Measurements from ENCODE around the gene PDE9A. TPM values are rescaled to one million over a fixed set of nuclear protein-coding genes. Genes with fewer than 3 reads are reported as not detected.

Gene PDE9A
- total and polyA plus RNA-seq, 2 experiments from 2014 or later: 26.5 to 31.1 TPM

DNA sequence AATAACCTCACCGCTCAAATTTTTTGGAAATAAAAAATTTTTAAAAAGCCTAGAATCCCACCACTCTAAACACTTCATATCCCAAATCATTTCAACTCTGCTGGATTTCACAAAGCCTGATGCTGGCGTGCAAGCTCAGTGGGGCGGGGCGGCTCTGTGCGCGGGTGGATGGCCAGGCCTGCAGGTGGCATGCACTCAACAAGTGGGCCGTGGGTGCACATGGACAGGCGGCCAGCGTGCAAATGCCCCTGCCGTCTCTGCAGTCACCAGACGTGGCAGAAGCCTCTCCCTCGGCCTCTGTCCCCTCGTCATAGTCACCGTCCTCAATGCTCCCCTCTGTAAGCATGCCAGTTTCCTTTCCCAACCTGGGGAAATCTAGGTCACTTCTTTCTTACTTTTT, 6.6 kb upstream of the PDE9A start:
- H3K4me1 ChIP-seq (ENCODE audit: insufficient read depth): peaks cover 7% of the 10 kb centered on the region; the same call in 1 of the 2 replicates
- H3K79me2 ChIP-seq (replicated peaks; ENCODE audit: insufficient read depth): no peaks in the 10 kb centered on the region
- H3K27me3 ChIP-seq (ENCODE audit: insufficient read depth): no peaks in the 10 kb centered on the region
- ATAC-seq: no peak
- no peak overlapping the region for H3K4me2 ChIP-seq
- no peak overlapping the region for H3K27ac ChIP-seq (ENCODE audit: low read depth)
- H3K27me3 Mint-ChIP-seq (ENCODE audit: insufficient read depth, low read depth, poor library complexity): peaks cover 8% of the 10 kb centered on the region
- no peak for DNase-seq (ENCODE audit: low spot score)
- no peaks in the 10 kb centered on the region; the same call in 1 of the 3 replicates for H3K9me3 Mint-ChIP-seq
- no peaks in the 10 kb centered on the region; the same call in 2 of the 3 replicates for H3K36me3 Mint-ChIP-seq (ENCODE audit: low read depth)
- H3K4me3 ChIP-seq: no peak overlapping the region
- no peaks in the 10 kb centered on the region for H3K9me2 ChIP-seq (ENCODE audit: insufficient read depth)
- H3K36me3 ChIP-seq (ENCODE audit: insufficient read depth): no peaks in the 10 kb centered on the region
- peaks cover 11% of the 10 kb centered on the region for H3K4me1 Mint-ChIP-seq
- H3K27ac Mint-ChIP-seq: no peak overlapping the region
- TF ChIP-seq ZNF114 (CRISPR knock-in tag; IDR thresholded peaks at IDR 0.05) (no peak), JUNB (IDR thresholded peaks at IDR 0.05; ENCODE audit: unreplicated experiment) (no peak), EZH2 (IDR thresholded peaks at IDR 0.05; ENCODE audit: low read depth, unreplicated experiment) (no peak)
- TF ChIP-seq, protein P1, sequence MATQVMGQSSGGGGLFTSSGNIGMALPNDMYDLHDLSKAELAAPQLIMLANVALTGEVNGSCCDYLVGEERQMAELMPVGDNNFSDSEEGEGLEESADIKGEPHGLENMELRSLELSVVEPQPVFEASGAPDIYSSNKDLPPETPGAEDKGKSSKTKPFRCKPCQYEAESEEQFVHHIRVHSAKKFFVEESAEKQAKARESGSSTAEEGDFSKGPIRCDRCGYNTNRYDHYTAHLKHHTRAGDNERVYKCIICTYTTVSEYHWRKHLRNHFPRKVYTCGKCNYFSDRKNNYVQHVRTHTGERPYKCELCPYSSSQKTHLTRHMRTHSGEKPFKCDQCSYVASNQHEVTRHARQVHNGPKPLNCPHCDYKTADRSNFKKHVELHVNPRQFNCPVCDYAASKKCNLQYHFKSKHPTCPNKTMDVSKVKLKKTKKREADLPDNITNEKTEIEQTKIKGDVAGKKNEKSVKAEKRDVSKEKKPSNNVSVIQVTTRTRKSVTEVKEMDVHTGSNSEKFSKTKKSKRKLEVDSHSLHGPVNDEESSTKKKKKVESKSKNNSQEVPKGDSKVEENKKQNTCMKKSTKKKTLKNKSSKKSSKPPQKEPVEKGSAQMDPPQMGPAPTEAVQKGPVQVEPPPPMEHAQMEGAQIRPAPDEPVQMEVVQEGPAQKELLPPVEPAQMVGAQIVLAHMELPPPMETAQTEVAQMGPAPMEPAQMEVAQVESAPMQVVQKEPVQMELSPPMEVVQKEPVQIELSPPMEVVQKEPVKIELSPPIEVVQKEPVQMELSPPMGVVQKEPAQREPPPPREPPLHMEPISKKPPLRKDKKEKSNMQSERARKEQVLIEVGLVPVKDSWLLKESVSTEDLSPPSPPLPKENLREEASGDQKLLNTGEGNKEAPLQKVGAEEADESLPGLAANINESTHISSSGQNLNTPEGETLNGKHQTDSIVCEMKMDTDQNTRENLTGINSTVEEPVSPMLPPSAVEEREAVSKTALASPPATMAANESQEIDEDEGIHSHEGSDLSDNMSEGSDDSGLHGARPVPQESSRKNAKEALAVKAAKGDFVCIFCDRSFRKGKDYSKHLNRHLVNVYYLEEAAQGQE (IDR thresholded peaks at IDR 0.05; ENCODE audit: unreplicated experiment): no peak
- TF ChIP-seq, protein P2, sequence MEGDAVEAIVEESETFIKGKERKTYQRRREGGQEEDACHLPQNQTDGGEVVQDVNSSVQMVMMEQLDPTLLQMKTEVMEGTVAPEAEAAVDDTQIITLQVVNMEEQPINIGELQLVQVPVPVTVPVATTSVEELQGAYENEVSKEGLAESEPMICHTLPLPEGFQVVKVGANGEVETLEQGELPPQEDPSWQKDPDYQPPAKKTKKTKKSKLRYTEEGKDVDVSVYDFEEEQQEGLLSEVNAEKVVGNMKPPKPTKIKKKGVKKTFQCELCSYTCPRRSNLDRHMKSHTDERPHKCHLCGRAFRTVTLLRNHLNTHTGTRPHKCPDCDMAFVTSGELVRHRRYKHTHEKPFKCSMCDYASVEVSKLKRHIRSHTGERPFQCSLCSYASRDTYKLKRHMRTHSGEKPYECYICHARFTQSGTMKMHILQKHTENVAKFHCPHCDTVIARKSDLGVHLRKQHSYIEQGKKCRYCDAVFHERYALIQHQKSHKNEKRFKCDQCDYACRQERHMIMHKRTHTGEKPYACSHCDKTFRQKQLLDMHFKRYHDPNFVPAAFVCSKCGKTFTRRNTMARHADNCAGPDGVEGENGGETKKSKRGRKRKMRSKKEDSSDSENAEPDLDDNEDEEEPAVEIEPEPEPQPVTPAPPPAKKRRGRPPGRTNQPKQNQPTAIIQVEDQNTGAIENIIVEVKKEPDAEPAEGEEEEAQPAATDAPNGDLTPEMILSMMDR (conservative IDR thresholded peaks at IDR 0.05; ENCODE audit: low read depth in 2 of 2): no peak
- no peak overlapping the region for H3K4me3 Mint-ChIP-seq
- H2AFZ ChIP-seq: no peak overlapping the region
- no peaks in the 10 kb centered on the region for H4K20me1 ChIP-seq (replicated peaks; ENCODE audit: insufficient read depth)
- H3F3A ChIP-seq (replicated peaks; ENCODE audit: low read depth): no peaks in the 10 kb centered on the region

DNA sequence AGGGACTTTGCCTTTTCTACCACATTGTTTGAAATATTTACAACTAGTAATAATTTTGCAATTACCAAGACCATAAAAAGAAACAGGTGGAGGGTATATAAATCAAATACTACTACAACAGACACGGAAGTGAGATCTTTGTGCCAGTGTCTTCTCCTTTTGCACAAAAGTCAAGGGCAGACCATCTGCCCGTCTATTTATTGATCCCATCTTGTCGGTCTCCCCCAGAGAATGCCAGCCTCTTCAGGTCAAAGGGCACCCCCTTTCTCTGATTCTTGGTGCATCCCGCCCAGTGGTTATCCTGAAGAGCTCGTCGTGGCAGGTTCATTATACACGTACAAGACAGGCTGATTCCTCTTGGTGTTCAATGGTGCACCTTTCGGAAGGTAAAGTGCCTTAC, 4.8 kb upstream of the PDE9A start:
- Mint-ChIP-seq H3K4me3 (no peak overlapping the region), H3K9me3 (no peaks in the 10 kb centered on the region; the same call in 1 of the 3 replicates), H3K27me3 (ENCODE audit: insufficient read depth, low read depth, poor library complexity) (peaks cover 19% of the 10 kb centered on the region), H3K36me3 (ENCODE audit: low read depth) (no peaks in the 10 kb centered on the region; the same call in 2 of the 3 replicates), H3K4me1 (peaks cover 11% of the 10 kb centered on the region), H3K27ac (no peak overlapping the region)
- Histone ChIP-seq H4K20me1 (replicated peaks; ENCODE audit: insufficient read depth) (no peaks in the 10 kb centered on the region), H3K4me2 (no peak overlapping the region), H3K9me2 (ENCODE audit: insufficient read depth) (no peaks in the 10 kb centered on the region), H3K27ac (ENCODE audit: low read depth) (no peak overlapping the region), H3K4me3 (no peak overlapping the region), H2AFZ (no peak overlapping the region), H3K27me3 (ENCODE audit: insufficient read depth) (no peaks in the 10 kb centered on the region), H3K4me1 (ENCODE audit: insufficient read depth) (no peaks in the 10 kb centered on the region; the same call in 1 of the 2 replicates), H3K79me2 (replicated peaks; ENCODE audit: insufficient read depth) (no peaks in the 10 kb centered on the region), H3K36me3 (ENCODE audit: insufficient read depth) (no peaks in the 10 kb centered on the region), H3F3A (replicated peaks; ENCODE audit: low read depth) (no peaks in the 10 kb centered on the region)
- ATAC-seq: no peak
- DNase-seq (ENCODE audit: low spot score): no peak
- TF ChIP-seq ZNF331 (CRISPR knock-in tag; IDR thresholded peaks at IDR 0.05; ENCODE audit: low read depth): no peak
- no peak for TF ChIP-seq CREB1 (CRISPR knock-in tag; IDR thresholded peaks at IDR 0.05; ENCODE audit: low read depth)
- no peak for TF ChIP-seq NANOG (IDR thresholded peaks at IDR 0.05; ENCODE audit: borderline replicate concordance)
- TF ChIP-seq, protein P3, sequence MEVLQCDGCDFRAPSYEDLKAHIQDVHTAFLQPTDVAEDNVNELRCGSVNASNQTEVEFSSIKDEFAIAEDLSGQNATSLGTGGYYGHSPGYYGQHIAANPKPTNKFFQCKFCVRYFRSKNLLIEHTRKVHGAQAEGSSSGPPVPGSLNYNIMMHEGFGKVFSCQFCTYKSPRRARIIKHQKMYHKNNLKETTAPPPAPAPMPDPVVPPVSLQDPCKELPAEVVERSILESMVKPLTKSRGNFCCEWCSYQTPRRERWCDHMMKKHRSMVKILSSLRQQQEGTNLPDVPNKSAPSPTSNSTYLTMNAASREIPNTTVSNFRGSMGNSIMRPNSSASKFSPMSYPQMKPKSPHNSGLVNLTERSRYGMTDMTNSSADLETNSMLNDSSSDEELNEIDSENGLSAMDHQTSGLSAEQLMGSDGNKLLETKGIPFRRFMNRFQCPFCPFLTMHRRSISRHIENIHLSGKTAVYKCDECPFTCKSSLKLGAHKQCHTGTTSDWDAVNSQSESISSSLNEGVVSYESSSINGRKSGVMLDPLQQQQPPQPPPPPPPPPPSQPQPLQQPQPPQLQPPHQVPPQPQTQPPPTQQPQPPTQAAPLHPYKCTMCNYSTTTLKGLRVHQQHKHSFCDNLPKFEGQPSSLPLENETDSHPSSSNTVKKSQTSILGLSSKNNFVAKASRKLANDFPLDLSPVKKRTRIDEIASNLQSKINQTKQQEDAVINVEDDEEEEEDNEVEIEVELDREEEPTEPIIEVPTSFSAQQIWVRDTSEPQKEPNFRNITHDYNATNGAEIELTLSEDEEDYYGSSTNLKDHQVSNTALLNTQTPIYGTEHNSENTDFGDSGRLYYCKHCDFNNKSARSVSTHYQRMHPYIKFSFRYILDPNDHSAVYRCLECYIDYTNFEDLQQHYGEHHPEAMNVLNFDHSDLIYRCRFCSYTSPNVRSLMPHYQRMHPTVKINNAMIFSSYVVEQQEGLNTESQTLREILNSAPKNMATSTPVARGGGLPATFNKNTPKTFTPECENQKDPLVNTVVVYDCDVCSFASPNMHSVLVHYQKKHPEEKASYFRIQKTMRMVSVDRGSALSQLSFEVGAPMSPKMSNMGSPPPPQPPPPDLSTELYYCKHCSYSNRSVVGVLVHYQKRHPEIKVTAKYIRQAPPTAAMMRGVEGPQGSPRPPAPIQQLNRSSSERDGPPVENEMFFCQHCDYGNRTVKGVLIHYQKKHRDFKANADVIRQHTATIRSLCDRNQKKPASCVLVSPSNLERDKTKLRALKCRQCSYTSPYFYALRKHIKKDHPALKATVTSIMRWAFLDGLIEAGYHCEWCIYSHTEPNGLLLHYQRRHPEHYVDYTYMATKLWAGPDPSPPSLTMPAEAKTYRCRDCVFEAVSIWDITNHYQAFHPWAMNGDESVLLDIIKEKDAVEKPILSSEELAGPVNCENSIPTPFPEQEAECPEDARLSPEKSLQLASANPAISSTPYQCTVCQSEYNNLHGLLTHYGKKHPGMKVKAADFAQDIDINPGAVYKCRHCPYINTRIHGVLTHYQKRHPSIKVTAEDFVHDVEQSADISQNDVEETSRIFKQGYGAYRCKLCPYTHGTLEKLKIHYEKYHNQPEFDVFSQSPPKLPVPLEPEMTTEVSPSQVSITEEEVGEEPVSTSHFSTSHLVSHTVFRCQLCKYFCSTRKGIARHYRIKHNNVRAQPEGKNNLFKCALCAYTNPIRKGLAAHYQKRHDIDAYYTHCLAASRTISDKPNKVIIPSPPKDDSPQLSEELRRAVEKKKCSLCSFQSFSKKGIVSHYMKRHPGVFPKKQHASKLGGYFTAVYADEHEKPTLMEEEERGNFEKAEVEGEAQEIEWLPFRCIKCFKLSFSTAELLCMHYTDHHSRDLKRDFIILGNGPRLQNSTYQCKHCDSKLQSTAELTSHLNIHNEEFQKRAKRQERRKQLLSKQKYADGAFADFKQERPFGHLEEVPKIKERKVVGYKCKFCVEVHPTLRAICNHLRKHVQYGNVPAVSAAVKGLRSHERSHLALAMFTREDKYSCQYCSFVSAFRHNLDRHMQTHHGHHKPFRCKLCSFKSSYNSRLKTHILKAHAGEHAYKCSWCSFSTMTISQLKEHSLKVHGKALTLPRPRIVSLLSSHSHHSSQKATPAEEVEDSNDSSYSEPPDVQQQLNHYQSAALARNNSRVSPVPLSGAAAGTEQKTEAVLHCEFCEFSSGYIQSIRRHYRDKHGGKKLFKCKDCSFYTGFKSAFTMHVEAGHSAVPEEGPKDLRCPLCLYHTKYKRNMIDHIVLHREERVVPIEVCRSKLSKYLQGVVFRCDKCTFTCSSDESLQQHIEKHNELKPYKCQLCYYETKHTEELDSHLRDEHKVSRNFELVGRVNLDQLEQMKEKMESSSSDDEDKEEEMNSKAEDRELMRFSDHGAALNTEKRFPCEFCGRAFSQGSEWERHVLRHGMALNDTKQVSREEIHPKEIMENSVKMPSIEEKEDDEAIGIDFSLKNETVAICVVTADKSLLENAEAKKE (CRISPR knock-in tag; IDR thresholded peaks at IDR 0.05): no peak
- no peak for TF ChIP-seq ZNF114 (CRISPR knock-in tag; IDR thresholded peaks at IDR 0.05)
